Fibroblast of skin of scalp (primary cell): ENCODE measurements around the gene BRAT1.
A peak's percentile ranks its signal among the peaks of the same experiment; 100 is the strongest.

Experiments used
- DNase-seq: peaks from one replicate; pipeline ENCODE4 v3.0.0-alpha.2; 2013

BRAT1 gene

DNA sequence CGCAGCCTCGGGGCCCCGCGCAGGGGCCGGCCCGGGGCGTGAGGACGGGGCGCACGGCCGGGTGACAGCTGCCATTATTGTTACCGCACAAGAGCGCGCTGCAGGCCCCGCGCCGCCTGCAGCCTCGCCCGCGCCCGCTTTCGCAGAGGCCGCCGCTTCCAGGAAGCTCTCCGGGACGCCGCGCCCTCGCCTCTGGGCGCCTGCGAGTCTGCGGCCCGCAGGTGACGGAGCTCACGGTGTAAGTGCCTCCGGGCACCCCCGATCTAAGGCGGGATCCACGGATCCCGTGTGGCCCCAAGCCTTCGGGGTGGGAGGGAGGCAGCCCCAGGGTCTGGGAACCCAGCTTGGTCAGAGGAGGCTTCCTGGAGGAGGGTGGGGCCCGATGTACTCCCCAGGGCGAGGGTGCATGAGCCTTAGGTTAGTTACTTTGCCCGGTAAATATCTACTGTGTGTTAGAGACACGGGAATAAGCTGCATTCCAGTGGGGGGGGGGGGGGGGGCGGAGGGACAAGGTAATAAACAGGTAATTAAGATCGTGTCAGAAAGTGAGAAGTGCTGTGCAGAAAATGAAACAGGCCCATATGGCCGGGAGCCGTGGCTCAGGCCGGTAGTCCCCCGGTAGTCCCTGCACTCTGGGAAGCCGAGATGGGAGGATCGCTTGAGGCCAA is 4.1 kb upstream of the BRAT1 start:
- DNase-seq = no peak

DNA sequence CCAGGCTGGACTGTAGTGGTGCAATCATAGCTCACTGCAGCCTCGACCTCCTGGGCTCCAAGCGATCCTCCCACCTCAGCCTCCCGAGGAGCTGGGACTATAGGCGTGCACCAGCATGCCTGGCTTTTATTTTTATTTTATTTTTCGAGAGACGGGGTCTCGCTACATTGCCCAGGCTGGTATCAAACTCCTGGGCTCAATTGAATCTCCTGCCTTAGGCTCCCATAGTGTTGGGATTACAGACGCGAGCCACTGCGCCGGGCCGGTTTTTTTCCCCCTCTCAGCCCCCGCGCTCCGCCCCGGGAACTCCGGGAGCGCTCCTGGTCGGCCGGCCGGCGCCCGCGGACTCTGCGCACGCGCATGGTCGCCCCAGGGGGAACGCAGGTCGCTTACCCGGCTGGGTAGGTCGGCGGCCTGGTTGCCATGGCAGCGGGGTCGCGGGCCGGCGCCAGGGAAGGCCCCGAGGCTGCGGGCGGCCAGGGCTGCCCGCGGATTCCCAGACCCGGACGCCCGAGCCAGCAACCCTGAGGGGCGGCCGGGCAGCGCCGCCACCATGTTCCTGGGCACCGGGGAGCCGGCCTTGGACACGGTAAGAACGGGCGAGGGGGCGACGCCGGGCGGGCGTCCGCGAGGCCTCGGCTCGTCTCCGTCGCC is 3.4 kb upstream of the BRAT1 start, which contains the start of gene IQCE:
TSS of gene IQCE (plus strand) at position 351 of the 654 bp plus-strand sequence. CDS start at position 554, 203 bp downstream.
- DNase-seq = peak; percentile 88

DNA sequence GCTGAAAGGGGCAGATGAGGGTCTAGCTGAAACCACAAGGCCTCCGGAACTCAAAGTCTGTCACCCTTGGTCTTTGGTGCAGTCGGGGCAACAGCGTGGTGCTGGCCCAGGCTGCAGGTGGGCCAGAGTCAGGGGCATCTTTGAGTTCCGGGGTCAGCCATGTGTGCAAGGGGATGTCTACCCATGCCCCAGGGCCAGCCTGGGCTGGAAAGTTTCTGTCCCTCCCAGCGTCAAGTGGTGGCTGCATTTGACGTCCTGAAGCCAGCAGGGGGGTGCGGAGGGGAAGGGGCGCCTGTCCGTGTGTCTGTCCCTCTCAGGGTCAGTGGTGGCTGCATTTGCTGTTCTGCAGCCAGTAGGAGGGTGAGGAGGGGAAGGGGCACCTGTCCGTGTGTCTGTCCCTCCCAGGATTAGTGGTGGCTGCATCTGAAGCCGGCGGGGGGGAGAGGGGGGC is 638 bp downstream of the BRAT1 start:
- no peak for DNase-seq

DNA sequence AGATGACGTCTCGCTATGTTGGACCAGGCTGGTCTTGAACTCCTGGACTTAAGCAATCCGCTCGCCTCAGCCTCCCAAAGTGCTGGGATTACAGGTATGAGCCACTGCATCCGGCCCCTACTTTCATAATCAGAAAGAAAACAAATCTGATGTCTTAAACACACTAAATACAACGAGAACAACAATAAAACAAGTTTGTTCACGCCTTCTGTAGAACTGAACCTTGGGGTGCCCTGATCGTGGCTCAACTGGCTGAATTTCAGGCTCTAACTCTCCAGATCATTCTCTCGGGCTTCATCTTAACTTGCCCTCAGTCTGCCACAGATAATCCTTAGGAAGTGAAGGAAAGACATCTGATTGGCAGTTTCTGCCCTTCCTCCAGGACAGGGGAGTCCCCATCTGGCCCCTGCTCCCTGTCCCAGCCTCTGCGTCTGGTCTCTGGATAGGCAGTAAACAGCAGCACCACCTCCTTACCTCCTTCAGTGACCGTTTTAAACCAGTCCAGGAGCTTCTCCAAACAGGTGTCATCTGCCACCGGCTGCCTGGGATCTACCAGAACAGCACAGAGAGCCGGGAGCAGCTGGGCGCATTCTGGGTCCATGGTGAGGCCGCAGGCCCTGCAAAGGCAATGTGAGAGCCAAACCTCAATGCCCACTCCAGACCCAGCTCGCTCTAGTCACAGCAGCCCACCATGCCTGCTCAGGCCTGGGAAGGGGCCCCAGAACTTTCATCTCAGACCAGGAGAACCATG is 1.3 kb downstream of the BRAT1 start:
- no peak for DNase-seq

DNA sequence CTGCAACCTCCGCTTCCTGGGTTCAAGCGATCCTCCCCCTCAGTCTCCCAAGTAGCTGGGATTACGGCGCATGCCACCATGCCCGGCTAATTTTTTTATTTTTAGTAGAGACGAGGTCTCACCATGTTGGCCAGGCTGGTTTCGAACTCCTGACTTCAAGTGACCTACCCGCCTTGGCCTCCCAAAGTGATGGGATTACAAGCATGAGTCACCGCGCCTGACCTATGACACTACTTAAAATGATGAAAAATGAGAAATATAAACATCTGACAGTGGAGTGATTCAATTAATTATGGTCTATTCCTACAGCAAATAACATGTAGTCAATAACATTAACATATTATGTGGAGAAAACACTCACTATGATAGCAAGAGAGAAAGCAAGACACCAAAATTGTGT is 2.2 kb downstream of the BRAT1 start:
- DNase-seq = no peak

DNA sequence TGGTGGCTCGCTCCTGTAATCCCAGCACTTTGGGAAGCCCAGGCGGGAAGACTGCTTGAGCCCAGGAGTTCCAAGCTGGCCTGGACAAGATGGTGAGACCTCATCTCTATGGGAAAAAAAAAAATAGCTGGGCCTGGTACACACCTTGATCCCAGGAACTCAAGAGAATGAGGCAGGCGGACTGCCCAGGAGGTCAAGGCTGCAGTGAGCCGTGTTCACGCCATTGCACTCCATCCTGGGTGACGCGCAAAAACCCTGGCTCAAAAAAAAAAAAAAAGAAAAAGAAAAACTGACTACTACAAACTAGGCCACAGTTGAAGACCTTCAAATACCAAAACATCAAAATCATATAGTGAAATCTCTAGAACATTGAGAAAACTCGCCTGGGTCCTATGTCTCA is 3.9 kb downstream of the BRAT1 start:
- no peak for DNase-seq

DNA sequence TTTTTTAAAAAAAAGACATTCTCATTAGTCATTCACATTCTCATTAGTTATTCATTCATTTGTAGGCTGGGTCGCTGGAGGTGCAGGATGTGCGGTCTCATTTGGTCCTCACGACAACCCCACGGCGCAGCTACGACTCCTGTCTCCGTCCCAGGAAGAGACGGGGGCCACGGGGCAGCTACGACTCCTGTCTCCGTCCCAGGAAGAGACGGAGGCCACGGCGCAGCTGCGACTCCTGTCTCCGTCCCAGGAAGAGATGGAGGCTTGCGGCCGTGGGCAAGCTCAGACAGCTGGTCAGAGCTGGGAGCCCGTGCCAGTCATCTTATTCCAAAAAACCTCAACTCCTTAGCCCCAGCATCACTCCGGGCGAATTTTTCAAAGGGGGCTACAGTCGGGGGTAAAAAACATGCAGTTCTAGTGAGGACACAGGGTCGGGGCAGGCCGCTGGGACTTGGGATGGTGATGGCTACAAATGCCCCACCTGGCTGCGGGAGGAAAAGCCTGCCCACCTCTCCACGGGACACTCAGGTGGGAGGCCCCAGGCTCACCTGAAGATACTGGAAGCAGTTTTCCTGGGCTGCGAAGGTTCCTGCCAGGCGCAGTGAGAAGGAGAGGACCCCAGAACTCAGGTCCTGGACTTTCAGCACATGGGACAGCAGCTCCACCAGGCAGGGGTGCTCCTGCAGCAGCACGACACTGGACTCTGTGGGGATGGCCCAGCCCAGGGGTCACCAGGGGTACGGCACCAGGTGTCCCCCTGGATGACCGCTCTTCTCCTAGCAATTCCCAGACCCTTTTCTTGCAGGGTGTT is 8.3 kb downstream of the BRAT1 start:
- no peak for DNase-seq

DNA sequence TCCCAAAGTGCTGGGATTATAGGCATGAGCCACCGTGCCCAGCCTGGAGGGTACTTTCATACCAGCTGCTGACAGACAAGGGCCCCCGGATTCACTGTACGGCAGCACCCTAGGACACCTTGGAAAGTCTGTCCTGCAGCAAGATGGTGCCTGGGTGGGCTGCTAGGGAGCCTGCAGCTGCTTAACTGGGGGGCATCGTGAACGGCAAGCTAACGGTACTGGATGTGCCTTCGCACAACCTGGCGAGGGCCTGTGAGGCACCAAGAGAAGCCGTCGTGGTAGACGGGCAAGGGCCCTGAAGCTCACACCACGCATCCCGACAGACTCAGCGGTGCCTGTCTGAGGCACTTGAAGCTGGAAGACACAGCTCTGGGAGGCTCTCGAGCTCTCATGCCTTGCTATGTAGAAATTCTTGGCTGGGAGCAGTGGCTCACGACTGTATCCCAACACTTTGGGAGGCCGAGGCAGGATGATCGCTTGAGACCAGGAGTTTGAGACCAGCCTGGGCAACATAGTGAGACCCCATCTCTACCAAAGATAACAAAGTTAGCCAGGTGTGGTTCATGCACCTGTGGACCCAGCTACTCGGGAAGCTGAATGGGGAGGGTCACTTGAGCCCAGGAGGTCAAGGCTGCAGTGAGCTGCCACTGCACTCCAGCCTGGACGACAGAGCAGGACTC is 9.4 kb downstream of the BRAT1 start:
- DNase-seq = no peak

DNA sequence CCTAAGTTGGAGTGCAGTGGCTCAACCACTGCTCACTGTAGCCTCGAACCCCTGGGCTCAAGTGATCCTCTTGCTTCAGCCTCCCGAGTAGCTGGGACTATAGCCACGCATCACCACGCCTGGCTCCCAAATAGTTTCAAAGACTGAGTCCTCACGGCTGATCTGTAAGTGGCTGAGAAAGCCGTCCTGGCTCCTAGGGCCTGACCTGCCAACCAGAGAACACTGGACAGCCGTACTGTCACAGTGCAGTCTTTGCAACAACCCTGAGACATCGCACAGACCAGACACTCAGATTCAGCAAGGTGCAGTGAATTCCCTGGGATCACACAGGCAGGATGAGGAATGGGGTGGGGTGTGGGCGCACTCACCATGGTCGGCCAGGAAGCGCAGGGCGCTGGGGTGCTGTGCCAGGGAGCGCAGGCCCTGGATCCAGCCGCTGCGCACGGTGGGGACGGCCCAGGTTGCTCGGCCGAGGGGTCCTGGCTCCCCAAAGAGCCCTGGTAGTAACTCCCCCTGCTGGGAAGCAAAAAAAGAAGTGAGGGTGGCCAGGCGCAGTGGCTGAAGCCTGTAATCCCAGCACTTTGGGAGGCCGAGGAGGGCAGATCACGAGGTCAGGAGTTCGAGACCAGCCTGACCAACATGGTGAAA is 10.7 kb downstream of the BRAT1 start:
- DNase-seq = no peak

DNA sequence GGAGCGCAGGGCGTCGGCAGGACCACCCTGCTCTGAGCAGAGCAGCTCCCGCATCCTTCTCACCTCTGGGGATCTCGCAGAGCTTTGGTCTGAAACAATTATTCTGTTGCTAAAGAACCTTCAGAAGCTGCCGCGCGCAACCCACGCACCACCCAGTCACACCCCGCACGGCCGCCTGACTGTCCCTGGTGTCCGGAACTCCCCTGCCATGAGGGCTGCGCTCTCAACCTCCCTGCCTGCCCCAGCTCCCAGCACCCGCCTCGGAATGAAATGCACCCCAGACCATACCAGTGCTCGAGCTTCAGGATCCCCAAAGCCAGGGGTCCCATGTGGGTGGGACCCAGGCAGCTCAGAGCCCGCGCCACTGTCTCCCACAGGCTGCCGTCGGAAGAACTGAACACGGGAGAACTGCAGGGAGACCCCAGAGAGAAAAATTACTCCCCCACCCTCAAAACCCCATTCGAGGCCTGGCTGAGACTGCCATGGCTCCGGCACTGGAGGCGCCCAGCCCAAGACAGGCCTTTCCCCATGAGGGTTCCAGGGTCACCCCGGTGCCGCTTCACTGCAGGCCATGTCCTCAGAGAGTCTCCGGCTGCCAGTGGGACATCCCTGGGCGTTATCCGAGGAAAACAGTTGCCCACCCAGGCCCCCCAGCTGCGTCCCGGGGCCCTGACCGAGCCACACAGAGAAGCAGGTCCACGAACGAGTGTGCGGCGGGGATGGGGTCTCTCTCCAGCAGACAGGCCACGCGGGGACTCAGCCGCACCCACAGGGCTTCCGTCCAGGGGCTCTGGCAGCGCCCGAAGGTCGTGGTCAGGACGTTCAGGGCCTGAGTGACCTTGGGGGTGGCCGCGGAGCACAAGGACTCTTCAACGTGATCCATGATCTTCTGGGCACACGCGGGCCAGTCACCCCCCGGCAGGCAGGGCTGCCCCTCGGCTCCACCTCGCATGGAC is 12.1 kb downstream of the BRAT1 start:
- no peak for DNase-seq

DNA sequence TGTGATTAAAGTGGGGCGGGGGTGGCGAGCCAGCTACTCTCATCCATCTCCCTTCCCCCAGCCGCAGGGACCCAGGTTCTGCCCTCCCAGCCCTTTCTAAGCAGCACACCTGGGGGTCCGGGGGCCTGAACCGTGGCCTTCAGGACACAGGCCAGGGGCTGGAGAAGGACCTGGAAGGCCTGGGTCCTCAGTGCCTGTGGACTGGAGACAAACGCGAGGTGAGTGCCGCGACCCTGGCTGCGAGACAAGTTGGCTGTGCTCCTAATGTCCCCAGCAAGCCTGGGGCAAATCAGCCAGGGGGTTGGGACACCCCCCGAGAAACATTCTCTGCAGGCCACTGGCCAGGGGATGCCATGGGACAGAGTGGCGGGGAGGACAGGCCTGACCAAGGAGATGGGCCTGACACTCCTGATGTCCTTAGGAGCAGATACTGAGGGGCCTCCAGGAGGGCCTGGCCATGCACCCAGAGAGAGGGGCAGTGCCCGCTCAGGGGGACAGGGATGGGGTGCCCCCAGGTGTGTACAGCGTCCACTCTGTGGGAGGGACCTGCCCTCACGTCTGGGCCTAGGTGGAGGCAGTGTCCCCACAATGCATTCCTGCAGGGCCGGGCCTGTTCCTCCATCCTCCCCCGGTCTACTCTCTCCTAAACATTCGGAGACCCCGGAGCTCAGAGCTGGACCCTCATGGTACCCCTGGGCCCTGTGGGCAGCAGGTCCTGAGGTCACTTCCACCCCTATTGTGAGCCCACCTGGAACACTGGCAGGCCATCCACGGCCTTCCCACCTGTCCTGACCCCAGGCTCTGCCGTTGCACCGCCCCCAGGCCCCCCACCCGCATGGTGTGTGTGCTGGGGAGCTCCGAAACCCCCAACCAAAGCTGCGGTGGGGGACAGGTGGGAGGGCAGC is 13.1 kb downstream of the BRAT1 start:
- DNase-seq = no peak

DNA sequence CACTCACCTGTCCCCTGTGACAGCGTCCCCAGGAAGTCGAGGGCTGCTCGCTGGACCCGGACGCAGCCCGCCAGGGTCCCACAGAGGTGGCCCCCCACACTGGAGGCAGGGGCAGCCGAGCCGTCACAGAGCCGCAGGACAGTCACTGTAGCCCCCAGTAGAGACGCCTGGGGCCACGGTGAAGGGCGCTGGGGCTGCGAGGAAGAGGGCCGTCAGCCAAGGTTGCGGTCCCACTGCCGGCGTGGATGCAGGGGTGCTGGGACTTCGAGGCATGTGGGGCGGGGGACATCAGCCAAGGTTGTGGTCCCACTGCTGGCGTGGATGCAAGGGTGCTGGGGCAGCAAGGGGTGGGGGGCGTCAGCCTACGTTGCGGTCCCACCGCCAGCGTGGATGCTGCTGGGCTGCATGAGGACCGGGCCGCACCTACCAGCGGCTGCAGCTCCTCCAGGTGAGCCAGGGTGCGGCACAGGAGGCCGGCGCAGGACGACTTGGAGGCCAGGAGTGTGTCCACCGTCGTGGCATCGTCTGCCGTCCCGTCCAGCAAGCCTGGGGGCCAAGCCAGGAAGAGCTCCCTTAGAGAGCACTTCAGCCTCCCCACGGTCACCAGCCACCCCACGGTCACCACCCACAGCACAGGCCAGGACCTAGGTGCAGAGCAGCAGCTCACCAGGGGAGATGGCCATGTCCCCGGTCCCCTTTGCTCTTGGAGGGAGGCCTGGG is 13.9 kb downstream of the BRAT1 start:
- DNase-seq = no peak

DNA sequence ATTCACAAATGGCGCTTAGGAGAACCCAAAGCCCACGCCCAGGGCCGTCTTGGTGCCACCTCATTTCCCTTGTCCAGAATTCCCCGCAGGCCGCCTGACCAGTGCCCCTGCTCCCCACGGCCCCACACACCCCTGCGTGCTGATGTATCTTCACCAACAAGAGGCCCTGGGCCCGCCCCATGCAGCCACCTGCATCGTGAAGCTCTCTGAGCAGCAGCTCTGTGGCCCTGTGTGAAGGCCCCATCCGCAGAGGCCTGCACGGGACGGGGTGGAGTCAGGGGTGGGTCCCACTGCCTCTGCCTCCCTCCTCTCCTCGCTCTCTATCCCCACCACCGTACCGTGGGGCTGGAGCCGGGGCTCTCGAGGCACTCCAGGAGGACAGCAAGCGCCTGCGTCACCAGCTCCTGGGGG is 14.7 kb downstream of the BRAT1 start:
- DNase-seq = no peak

DNA sequence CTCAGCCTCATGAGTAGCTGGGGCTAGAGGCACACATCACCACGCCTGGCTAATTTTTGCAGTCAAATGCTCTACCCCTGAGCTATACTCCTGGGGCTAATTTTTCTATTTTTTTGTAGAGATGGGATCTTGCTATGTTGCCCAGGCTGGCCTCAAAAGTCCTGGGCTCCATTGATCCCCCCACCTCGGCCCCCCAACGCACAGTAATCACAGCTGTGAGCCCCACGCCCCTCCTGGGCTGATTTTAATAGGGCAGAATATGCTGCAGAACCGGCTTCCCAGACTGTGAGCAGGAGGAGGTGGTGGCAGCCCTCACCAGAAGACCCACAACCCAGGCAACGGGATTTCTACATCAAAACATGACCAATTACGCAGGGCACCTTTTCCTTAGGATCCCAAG is 15.2 kb downstream of the BRAT1 start:
- no peak for DNase-seq

DNA sequence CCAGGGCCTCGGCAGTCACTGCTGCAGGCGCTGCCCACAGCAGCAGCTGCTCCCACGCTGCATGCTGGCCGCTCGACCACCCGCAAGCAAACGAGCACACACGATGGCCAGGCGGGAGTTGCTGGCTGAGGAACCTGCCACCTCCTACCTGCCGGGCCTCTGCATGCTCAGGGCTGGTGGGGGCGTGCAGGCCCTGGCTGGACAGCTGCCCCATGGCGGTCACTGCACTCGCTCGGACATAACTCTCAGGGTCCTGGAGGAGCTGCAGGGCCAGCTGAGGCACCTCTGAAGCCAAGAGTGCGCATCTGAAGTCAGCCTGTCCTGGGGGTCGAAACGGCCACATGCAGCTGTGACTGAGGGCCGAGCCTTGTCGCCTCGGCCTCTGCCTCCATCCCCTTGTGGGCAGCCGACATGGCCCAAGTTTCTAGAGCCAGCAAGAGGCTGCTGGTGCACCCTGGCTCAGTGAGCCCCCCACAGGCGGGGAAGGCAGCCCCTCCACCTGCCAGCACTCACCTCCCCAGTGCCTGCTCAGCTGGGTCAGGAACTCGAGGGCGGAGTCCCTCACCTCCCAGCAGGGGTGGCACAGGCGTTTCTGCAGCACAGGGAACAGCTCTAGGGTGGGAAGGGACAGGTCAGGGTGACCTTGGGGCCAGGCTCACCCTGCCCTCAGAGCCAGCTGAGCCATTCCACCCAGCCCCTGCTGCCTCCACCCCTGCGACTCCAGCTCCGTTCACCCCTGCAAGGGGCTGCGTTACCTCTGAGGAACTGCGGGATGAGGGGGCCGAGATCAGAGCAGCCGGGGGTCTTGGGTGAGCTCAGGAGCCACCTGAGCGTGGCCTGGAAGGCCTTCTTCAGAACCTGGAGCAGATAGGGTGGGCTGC is 16.1 kb downstream of the BRAT1 start:
- no peak for DNase-seq

DNA sequence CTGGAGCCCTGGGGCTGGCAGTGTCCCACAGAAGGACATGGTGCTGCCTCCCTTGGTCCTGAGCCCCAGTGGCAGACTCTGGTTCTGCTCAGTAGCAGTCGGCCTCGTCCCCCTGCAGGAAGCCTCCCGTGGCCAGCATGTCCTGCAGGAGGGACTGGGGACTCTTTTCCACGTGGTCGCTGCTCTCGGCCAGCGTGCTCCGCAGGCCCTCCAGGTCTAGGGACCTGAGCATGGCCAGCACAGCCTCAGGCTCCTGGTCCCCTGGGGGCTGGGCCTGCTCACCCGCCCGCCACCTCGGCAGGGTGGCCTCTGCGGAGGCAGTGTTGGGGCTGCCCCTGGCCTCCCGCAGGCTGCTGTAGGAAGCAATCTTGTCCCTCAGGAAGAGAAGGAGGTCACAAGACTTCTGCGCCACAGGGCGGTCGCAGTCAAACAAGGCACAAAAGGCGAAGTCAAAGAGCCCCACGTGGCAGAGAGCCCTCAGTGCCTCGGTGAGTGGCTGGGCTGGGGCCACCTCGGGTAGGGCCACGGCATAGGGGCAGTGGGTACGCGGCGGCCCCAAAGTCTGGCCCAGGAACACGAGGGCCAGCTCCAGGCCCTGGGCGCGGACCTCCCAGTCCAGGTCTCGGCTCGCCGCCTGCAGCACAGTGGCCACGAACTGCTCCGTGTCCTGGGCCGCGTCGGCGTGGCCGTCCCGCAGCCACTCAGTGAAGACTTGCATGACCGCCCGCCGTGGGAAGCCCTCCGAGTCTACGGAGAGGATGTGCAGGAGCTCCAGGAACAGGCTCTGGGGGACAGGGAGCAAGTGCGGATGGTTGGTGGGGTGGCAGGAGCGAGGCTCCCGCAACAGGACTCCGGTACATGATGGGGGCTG is 17.1 kb downstream of the BRAT1 start:
- DNase-seq = no peak
